ENCODE measurements around the gene CFP. TPM values are rescaled to one million over a fixed set of nuclear protein-coding genes. Genes with fewer than 3 reads are reported as not detected.

Gene CFP
- total and polyA plus RNA-seq, 3 experiments from 2014 or later = 1.4 to 2.3 (median 1.8) TPM

DNA sequence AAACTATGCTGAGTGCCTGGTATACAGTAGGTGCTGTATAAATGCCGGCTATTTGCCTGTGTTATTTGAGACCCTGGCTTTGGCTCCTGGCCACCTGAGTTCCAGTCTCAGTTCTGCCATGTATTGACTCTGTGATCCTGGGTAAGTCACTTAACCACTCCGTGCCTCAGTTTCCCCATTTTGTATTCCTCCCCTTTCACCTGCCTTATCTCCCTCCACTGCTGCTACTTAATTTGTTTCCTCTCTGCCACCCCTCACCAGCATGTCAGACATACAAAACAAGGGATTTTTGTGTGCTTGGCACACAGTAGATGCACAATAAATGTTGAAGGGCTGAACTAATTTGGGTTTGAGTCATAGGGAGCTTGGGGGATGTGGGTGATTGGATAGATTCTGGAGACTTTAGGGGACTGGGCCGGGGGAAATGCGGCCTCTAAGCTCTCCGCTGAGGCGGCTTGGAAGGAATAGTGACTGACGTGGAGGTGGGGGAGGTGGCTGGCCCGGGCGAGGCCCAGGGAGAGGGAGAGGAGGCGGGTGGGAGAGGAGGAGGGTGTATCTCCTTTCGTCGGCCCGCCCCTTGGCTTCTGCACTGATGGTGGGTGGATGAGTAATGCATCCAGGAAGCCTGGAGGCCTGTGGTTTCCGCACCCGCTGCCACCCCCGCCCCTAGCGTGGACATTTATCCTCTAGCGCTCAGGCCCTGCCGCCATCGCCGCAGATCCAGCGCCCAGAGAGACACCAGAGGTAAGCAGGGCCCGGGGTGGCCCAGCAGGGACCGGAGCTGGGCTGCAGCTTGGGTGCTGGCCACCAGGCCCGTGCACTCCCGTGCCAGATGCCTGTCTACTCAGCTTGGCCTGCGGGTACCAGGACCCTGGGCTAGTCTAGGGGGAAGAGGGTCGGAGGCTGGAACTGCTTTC lies 47.7 kb downstream of the CFP start, which contains the start of gene TIMP1:
TSS of gene TIMP1 (plus strand) at position 706 of the 917 bp plus-strand sequence. CDS start 980 bp downstream, outside the sequence.
- H3K9me3 Mint-ChIP-seq = no peaks in the 10 kb centered on the region
- H3K27ac Mint-ChIP-seq = peak within 1 kb of the TSS; percentile 2 to 89 (median 70)
- Histone ChIP-seq H3K4me3 (ENCODE audit: low read length) (peak within 1 kb of the TSS; percentile 47), H3K36me3 (ENCODE audit: insufficient read depth, low read length) (no peaks in the 10 kb centered on the region), H3K27me3 (ENCODE audit: insufficient read depth, low read length, poor library complexity, severe bottlenecking) (no peaks in the 10 kb centered on the region), H3K9me3 (ENCODE audit: low read length) (no peaks in the 10 kb centered on the region), H3K4me1 (ENCODE audit: insufficient read depth, low read length) (peaks cover 15% of the 10 kb centered on the region), H3K27ac (ENCODE audit: low read depth, low read length) (peak within 1 kb of the TSS; percentile 54)
- ChIA-PET POLR2A (interaction anchor here (0.9 kb wide), 1 partner anchor 68 kb away, joined by 3 read pairs; the partner anchor contains the start of gene ELK1), CTCF (no interaction called here)
- peak within 1 kb of the TSS; percentile 52 to 92 (median 80) for H3K4me3 Mint-ChIP-seq
- H3K27me3 Mint-ChIP-seq = peaks cover 0 to 7% of the 10 kb centered on the region in 2 donors
- peak; percentile 49 to 86 (median 61) for DNase-seq
- peaks cover 0 to 12% (median 0%) of the 10 kb centered on the region in 3 donors for H3K36me3 Mint-ChIP-seq
- peaks cover 18 to 39% (median 23%) of the 10 kb centered on the region in 3 donors for H3K4me1 Mint-ChIP-seq

- no peak for DNase-seq
- Histone ChIP-seq H3K9me3 (ENCODE audit: low read length) (no peaks in the 10 kb centered on the region), H3K27me3 (ENCODE audit: insufficient read depth, low read length, poor library complexity, severe bottlenecking) (no peaks in the 10 kb centered on the region), H3K36me3 (ENCODE audit: insufficient read depth, low read length) (no peaks in the 10 kb centered on the region), H3K4me3 (ENCODE audit: low read length) (no peak overlapping the region), H3K4me1 (ENCODE audit: insufficient read depth, low read length) (peaks cover 15% of the 10 kb centered on the region), H3K27ac (ENCODE audit: low read depth, low read length) (no peak overlapping the region)
- Mint-ChIP-seq H3K36me3 (no peaks in the 10 kb centered on the region), H3K4me3 (peak overlapping the region in 2 of 7 donors; percentile 36 to 39), H3K4me1 (peaks cover 18 to 39% (median 19%) of the 10 kb centered on the region in 3 donors), H3K27ac (peak overlapping the region in 2 of 8 donors; percentile 67 to 80), H3K9me3 (no peaks in the 10 kb centered on the region), H3K27me3 (peaks cover 0 to 9% of the 10 kb centered on the region in 2 donors)
- CTCF ChIA-PET = no interaction called here
- POLR2A ChIA-PET = no interaction called here
Measured at GRCh38 chrX:47579537-47579936, 50.2 kb downstream of the CFP start.

GRCh38 chrX:47578692-47579091 lies 51.0 kb downstream of the CFP start:
- peaks cover 0 to 9% of the 10 kb centered on the region in 2 donors for H3K27me3 Mint-ChIP-seq
- CTCF ChIA-PET = no interaction called here

GRCh38 chrX:47577901-47578300 lies 51.8 kb downstream of the CFP start:
- no peaks in the 10 kb centered on the region for H3K9me3 Mint-ChIP-seq
- ChIA-PET POLR2A (no interaction called here), CTCF (no interaction called here)
- H3K36me3 Mint-ChIP-seq = peaks cover 0 to 4% (median 0%) of the 10 kb centered on the region in 3 donors
- peaks cover 14 to 34% (median 16%) of the 10 kb centered on the region in 3 donors for H3K4me1 Mint-ChIP-seq
- H3K27me3 Mint-ChIP-seq = peaks cover 6 to 9% of the 10 kb centered on the region in 2 donors
- Histone ChIP-seq H3K36me3 (ENCODE audit: insufficient read depth, low read length) (no peaks in the 10 kb centered on the region), H3K27me3 (ENCODE audit: insufficient read depth, low read length, poor library complexity, severe bottlenecking) (no peaks in the 10 kb centered on the region), H3K27ac (ENCODE audit: low read depth, low read length) (no peak overlapping the region), H3K4me3 (ENCODE audit: low read length) (no peak overlapping the region), H3K4me1 (ENCODE audit: insufficient read depth, low read length) (peaks cover 15% of the 10 kb centered on the region), H3K9me3 (ENCODE audit: low read length) (no peaks in the 10 kb centered on the region)
- DNase-seq = no peak
- H3K27ac Mint-ChIP-seq = no peak overlapping the region
- H3K4me3 Mint-ChIP-seq = no peak overlapping the region

More at GRCh38 chrX:47578692-47579091, 51.0 kb downstream of the CFP start:
- POLR2A ChIA-PET = no interaction called here
- no peaks in the 10 kb centered on the region for H3K27me3 ChIP-seq (ENCODE audit: insufficient read depth, low read length, poor library complexity, severe bottlenecking)
- H3K4me1 ChIP-seq (ENCODE audit: insufficient read depth, low read length) = peaks cover 15% of the 10 kb centered on the region
- H3K9me3 ChIP-seq (ENCODE audit: low read length) = no peaks in the 10 kb centered on the region
- peaks cover 15 to 34% (median 17%) of the 10 kb centered on the region in 3 donors for H3K4me1 Mint-ChIP-seq
- DNase-seq = no peak
- H3K4me3 ChIP-seq (ENCODE audit: low read length) = no peak overlapping the region
- no peaks in the 10 kb centered on the region for H3K36me3 Mint-ChIP-seq
- H3K9me3 Mint-ChIP-seq = no peaks in the 10 kb centered on the region
- H3K36me3 ChIP-seq (ENCODE audit: insufficient read depth, low read length) = no peaks in the 10 kb centered on the region
- no peak overlapping the region for H3K4me3 Mint-ChIP-seq
- no peak overlapping the region for H3K27ac Mint-ChIP-seq
- H3K27ac ChIP-seq (ENCODE audit: low read depth, low read length) = no peak overlapping the region

- Histone ChIP-seq H3K9me3 (ENCODE audit: low read length) (no peaks in the 10 kb centered on the region), H3K4me1 (ENCODE audit: insufficient read depth, low read length) (peaks cover 12% of the 10 kb centered on the region), H3K27me3 (ENCODE audit: insufficient read depth, low read length, poor library complexity, severe bottlenecking) (no peaks in the 10 kb centered on the region), H3K4me3 (ENCODE audit: low read length) (no peak overlapping the region), H3K27ac (ENCODE audit: low read depth, low read length) (no peak overlapping the region), H3K36me3 (ENCODE audit: insufficient read depth, low read length) (no peaks in the 10 kb centered on the region)
- no peak overlapping the region for H3K27ac Mint-ChIP-seq
- POLR2A ChIA-PET = no interaction called here
- no peak for DNase-seq
- H3K27me3 Mint-ChIP-seq = peaks cover 6 to 9% of the 10 kb centered on the region in 2 donors
- CTCF ChIA-PET = no interaction called here
- H3K4me1 Mint-ChIP-seq = peaks cover 13 to 33% (median 16%) of the 10 kb centered on the region in 3 donors
- no peak overlapping the region for H3K4me3 Mint-ChIP-seq
- no peaks in the 10 kb centered on the region for H3K9me3 Mint-ChIP-seq
- H3K36me3 Mint-ChIP-seq = peaks cover 0 to 4% (median 0%) of the 10 kb centered on the region in 3 donors
Measured at GRCh38 chrX:47577424-47577823, 52.3 kb downstream of the CFP start.

GRCh38 chrX:47576021-47576898 lies 53.5 kb downstream of the CFP start:
- ChIA-PET CTCF (no interaction called here), POLR2A (no interaction called here)
- Histone ChIP-seq H3K27ac (ENCODE audit: low read depth, low read length) (no peak overlapping the region), H3K9me3 (ENCODE audit: low read length) (no peaks in the 10 kb centered on the region), H3K4me1 (ENCODE audit: insufficient read depth, low read length) (peaks cover 4% of the 10 kb centered on the region), H3K4me3 (ENCODE audit: low read length) (no peak overlapping the region), H3K27me3 (ENCODE audit: insufficient read depth, low read length, poor library complexity, severe bottlenecking) (no peaks in the 10 kb centered on the region), H3K36me3 (ENCODE audit: insufficient read depth, low read length) (no peaks in the 10 kb centered on the region)
- Mint-ChIP-seq H3K27me3 (peaks cover 6 to 14% of the 10 kb centered on the region in 2 donors), H3K27ac (peak overlapping the region in 1 of 8 donors; percentile 72), H3K9me3 (no peaks in the 10 kb centered on the region), H3K4me3 (no peak overlapping the region), H3K36me3 (peaks cover 3 to 11% (median 4%) of the 10 kb centered on the region in 3 donors), H3K4me1 (peaks cover 7 to 28% (median 8%) of the 10 kb centered on the region in 3 donors)
- DNase-seq = no peak

DNA sequence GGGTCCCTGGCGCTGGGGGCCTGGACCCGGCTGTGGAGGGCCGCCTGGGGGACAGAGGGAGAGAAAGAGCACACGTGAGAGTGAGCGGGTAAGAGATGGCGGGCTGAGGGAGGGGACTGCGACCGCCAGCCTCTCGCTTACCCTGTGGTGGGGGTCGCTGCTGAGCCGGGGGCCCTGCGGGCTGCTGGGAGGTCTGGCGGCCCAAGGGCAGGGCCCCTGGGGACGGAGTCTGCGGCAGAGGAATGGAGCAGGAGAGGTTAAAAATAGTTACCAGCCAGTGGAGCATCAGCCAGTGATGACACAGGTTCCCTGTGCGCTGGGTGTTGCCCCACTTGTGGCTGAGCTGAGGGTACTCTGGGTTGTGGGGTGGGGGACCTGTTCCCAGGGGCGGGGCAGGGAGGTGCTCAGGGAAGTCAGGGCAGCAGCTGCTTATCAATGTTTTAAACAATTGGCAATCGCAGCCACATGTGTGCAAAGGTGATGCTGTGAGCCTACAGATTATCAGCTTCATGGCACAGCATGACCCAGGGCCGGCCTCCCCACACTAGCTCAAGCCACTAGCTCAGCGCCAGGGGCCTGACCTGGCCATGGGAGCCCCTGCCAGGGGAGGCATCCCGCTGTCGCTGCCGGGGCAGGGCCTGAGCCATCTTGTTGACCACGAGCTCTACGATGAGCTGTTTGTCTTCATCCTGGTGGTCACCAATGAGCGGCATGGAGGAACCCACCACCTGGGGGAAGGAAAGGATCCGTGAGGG lies 55.0 kb downstream of the CFP start:
- Mint-ChIP-seq H3K36me3 (peaks cover 4 to 26% (median 7%) of the 10 kb centered on the region in 3 donors), H3K27ac (no peak overlapping the region), H3K4me1 (peaks cover 5 to 21% (median 8%) of the 10 kb centered on the region in 3 donors), H3K4me3 (no peak overlapping the region), H3K9me3 (no peaks in the 10 kb centered on the region), H3K27me3 (peaks cover 6 to 21% of the 10 kb centered on the region in 2 donors)
- Histone ChIP-seq H3K9me3 (ENCODE audit: low read length) (no peaks in the 10 kb centered on the region), H3K4me3 (ENCODE audit: low read length) (no peak overlapping the region), H3K4me1 (ENCODE audit: insufficient read depth, low read length) (no peaks in the 10 kb centered on the region), H3K27me3 (ENCODE audit: insufficient read depth, low read length, poor library complexity, severe bottlenecking) (no peaks in the 10 kb centered on the region), H3K27ac (ENCODE audit: low read depth, low read length) (no peak overlapping the region), H3K36me3 (ENCODE audit: insufficient read depth, low read length) (no peaks in the 10 kb centered on the region)
- DNase-seq = no peak
- POLR2A ChIA-PET = interaction anchor here (0.5 kb wide), 1 partner anchor 18 kb away, joined by 7 read pairs; no protein-coding TSS in a partner anchor
- CTCF ChIA-PET = no interaction called here
